OCI-LY7 (cell line): ENCODE data around the gene REM1.

ENCODE experiments used
- EZH2phosphoT487 ChIP-seq: fragments of 200-600 bp; sonication (generic); IDR thresholded peaks from 2 replicates; pipeline ENCODE4 v1.6.1; 2018; ENCODE audit warnings: low read depth, borderline replicate concordance, mild to moderate bottlenecking, mixed run types, antibody characterized with exemption, low read length, moderate library complexity, mixed read lengths
- TF ChIP-seq, protein P1 (sequence below): fragments of 200-600 bp; sonication (generic); conservative IDR thresholded peaks from 2 replicates; pipeline ENCODE4 v1.5.1; 2014; ENCODE audit warnings: mild to moderate bottlenecking, antibody characterized with exemption, low read length, moderate library complexity, mixed read lengths

DNA sequence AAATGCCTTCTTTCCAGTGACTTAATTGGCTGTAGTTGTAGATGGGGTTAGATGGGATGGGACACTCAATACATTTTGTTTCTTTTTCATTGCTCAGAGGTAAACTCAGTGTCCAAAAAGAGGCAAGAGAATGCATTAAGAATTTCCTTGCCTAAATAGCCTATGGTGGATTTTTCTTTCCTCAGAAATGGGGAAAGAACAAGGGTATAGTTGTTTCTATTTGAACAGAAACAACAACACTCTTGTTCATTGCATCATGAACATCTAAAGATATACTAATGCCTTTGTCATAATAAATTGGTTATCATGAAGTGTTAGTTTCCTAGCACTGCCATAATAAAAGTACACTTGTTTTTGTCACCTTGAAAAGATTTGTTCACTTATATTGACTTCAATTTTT lies 49.3 kb upstream of the REM1 start:
- TF ChIP-seq, protein P1, sequence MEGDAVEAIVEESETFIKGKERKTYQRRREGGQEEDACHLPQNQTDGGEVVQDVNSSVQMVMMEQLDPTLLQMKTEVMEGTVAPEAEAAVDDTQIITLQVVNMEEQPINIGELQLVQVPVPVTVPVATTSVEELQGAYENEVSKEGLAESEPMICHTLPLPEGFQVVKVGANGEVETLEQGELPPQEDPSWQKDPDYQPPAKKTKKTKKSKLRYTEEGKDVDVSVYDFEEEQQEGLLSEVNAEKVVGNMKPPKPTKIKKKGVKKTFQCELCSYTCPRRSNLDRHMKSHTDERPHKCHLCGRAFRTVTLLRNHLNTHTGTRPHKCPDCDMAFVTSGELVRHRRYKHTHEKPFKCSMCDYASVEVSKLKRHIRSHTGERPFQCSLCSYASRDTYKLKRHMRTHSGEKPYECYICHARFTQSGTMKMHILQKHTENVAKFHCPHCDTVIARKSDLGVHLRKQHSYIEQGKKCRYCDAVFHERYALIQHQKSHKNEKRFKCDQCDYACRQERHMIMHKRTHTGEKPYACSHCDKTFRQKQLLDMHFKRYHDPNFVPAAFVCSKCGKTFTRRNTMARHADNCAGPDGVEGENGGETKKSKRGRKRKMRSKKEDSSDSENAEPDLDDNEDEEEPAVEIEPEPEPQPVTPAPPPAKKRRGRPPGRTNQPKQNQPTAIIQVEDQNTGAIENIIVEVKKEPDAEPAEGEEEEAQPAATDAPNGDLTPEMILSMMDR: no peak
- TF ChIP-seq EZH2phosphoT487: no peak
